ENCODE results near the gene LAD1. TPM values are rescaled to one million over a fixed set of nuclear protein-coding genes. Genes with fewer than 3 reads are reported as not detected.

The LAD1 gene
- total RNA-seq, result 12.4 TPM
- long read RNA-seq, partial matches to known transcripts, result 0 of 33 reads
- long read RNA-seq, other reads (novel, unspliced or antisense), result 33 of 33 reads

DNA sequence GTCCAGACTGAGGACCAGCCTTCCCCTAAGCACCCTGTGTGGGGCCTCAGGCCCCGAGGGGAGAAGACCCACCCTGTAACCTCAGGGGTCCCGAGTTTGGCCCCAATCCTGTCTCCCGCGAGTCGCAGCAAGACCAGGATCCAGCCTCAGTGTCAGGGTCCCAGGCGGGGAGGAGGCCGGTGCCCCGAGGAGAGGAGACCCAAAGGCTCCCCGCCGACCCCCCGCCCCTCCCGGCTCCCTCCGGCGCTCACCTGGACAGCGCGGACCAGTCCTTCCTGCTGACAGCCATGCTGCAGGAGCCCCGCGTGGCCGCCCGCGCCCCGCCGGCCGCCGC is at the start of gene LAD1:
TSS of gene LAD1 (minus strand) at position 307 of the 334 bp plus-strand sequence. CDS start at position 289, 18 bp downstream.
- DNase-seq (ENCODE audit: low spot score), result no peak
- intact Hi-C loops (cut with DNase I), result no loop called here

DNA sequence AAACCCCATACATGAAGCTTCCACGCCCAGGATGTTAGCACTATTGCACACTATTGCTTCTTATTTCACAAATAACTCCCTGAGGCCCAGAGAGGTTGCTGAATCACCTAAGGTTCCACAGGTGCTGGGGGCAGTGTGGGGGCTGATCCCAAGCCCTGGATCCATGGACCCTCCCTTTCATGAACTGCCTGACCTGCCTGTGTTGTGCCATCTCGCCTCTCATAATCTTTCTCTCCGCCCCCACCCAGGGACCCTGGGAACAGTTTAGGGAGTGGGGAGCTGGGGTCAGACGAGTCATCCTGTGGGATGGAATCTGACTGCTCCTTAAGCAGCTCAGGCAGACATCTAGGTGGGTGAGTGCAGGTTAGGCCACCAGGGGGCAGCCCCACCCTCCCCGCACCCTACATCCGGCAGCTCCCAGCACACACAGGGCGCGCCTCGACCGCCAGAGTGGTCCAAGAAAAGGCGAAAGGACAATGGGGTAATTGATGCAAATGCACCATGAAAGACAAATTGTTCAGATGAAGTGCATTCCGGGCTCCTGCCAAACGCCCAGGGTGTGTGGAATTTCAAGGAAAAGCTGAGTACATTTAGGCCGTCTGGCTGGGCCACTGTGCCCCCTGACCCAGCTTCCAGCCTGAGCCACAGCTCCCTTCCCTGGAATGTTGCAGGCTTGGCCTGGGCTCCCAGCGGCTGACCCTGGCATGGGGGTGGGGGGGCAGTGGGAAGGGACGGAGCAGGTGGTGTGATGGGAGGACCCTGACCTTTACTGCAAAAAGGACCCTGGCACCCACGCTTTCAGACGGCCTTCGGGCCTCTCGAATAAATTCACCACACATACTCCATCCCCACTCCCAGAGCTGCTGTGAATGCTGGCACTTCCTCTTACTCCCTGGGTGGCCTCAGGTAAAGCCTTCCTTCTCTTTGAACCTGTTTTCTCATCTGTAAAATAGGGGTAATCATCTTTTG is 49.1 kb upstream of the LAD1 start:
- DNase-seq (ENCODE audit: low spot score), result peak; percentile 85
- intact Hi-C loops (cut with DNase I), result loop anchor here (1.0 to 2.0 kb wide), 2 partner anchors 33 to 65 kb away; no protein-coding TSS in a partner anchor

DNA sequence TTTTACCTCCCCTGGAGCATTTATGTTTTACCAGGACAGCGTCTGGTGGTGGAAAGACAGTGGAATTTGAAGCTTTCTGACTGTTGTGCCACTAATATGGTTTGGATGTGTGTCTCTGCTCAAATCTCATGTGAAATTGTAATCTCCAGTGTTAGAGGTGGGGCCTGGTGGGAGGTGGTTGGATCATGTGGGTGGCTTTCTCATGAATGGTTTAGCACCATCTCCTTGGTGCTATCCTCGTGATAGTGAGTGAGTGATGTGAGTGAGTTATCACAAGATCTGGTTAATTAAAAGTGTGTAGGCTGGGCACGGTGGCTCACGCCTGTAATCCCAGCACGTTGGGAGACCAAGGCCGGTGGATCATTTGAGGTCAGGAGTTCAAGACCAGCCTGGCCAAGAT is 46.2 kb upstream of the LAD1 start:
- intact Hi-C loops (cut with DNase I), result no loop called here
- DNase-seq (ENCODE audit: low spot score), result no peak

DNA sequence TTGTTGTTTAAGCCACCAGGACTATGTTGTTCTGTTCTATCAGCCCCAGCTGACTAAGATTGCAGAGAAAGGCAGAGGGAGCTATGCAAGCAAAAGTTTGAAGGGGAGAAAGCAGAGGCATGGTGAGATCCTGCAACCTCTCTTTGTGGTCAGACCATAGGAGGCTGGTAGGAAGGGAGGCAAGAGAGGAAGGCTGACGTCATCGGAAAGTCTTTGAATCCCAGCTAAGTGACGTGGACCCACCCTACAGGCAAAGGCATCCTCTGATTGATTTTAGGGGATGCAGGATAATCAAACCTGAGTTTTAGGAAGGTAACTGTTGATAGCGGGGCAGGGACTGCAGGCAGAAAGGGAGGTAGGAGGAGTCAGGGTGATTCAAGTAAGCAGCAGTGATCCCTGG is 45.7 kb upstream of the LAD1 start:
- intact Hi-C loops (cut with DNase I), result no loop called here
- DNase-seq (ENCODE audit: low spot score), result no peak

GRCh38 chr1:201443747-201444146 is 44.6 kb upstream of the LAD1 start:
- no peak for DNase-seq (ENCODE audit: low spot score)
- intact Hi-C loops (cut with DNase I), result no loop called here

DNA sequence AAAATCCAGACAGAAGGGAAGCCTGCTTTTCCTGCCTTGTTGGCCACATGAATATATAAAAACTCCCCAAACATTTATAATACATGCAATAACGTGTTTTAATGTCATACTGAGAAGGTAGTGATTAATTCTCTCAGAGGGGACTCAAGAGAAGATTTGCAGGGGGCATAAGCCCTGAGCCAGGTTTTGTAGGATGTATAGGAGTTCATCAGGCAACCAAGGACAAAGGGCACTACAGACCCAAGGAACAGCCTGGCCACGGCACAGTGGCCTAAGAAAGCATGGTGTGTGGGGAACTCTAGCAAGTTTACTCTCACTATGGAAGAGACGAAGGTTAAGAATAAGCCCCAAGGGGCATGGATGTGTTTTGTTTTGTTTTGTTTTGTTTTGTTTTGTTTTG is 37.8 kb upstream of the LAD1 start:
- intact Hi-C loops (cut with DNase I), result no loop called here
- DNase-seq (ENCODE audit: low spot score), result no peak

DNA sequence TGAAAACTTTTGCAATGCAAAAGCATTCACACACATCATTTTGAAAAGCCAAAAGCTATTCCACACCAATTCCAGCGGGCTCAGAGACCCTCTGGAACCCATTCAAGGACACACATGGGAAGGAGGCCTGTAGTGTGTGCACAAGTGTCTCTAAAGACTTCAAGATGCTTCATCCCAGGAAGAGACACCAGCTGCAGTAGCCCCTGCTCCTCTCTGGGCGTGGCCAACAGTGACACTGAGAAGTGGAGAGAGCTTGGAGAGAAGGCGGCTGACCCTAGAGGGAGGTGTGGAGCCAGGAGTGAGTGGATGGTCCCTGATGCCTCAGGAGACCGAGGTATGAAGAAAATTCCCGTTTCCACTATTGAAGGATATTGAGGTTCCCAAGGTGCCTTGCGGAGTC is 37.3 kb upstream of the LAD1 start:
- intact Hi-C loops (cut with DNase I), result no loop called here

DNA sequence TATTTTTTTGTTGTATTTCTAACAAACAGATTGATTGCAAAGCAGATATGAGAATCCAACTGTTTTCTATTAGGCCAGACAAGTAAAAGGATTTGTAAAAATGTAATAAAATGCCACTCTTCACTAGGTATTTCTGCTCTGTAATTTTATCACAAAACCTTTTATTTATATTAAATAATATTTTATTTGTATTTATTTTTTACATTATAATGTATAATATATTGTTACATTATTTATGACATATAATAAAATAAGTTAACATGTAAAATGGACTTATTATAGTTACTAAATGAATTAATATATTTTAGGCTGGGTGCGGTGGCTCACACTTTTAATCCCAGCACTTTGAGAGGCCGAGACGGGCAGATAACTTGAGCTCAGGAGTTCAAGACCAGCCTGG is 35.1 kb upstream of the LAD1 start:
- intact Hi-C loops (cut with DNase I), result no loop called here
- no peak for DNase-seq (ENCODE audit: low spot score)

More for the DNA sequence above, 37.3 kb upstream of the LAD1 start:
- DNase-seq (ENCODE audit: low spot score), result no peak

DNA sequence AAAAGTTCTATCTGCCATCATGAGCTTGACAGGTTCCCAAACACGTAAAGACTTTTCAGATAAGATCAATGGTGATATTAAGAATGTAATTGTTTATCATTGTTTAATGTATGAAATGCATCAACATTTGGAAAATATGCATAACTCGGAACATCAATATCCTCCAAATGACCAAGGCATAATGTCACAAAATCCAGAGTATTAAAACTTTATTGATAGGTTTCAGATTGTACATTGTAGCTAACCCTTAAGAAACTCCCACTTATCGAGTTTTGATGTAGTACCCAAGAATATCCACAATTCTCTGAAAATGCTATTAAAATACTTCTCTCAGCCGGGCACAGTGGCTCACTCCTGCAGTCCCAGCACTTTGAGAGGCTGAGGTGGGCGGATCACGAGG is 34.5 kb upstream of the LAD1 start:
- no peak for DNase-seq (ENCODE audit: low spot score)
- intact Hi-C loops (cut with DNase I), result no loop called here

GRCh38 chr1:201430776-201431175 is 31.7 kb upstream of the LAD1 start:
- intact Hi-C loops (cut with DNase I), result no loop called here
- no peak for DNase-seq (ENCODE audit: low spot score)

DNA sequence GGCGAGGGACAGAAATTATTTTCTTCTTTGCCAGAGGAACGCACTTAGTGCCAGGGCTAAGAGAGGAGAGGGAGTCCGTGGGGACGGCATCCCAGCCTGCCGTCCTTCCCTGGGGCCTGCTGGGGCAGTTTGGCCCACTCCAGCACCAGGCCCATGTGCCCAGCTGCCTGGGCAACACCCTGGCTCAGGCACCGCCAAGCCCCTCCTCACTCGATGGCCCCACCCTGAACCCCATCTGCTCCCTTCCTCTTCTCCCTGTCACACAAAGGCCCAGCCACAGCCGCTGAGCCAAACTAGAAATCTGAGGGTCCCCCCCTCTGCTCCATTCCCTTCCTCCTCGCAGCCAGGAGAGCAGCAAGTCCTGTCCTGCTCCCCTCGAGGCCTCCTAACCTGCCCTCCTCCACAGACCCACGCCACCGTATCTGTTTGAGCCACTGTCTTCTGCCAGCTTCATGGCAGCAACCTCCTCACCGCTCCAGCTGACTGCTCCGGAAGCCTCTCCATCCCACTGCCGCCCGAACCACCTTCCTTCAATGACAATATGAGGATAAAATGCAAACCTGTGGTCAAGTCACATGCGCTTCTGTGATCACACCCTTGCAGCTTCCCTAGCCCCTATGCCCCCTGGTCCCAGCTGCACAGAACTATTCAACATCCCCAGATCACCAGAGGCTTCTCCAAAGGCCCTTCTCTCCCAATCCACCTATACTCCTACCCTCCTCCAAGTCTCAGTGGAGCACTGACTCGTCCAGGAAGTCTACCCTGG is 30.8 kb upstream of the LAD1 start:
- no peak for DNase-seq (ENCODE audit: low spot score)
- intact Hi-C loops (cut with DNase I), result no loop called here

DNA sequence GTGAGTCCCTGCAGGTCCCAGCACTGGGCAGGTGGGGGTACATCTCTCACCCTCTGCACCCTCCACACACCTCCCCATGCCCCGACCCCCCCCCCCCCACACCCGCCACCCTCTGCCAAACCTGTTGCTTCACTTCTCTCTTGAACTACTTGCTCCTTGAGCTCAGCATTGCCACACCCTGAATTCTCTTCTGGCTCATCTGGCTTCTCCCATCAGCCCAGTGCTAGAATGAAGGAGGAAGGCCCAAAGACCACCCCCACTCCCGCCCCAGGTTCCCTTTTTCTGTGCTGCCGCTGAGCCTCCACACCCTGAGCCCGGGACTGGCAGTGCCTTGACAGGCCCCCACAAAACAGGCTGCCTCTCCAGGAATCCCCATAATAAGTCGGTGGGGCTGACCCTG is 28.8 kb upstream of the LAD1 start:
- intact Hi-C loops (cut with DNase I), result no loop called here
- no peak for DNase-seq (ENCODE audit: low spot score)

GRCh38 chr1:201426479-201427310 is 27.6 kb upstream of the LAD1 start:
- peak; percentile 85 for DNase-seq (ENCODE audit: low spot score)
- intact Hi-C loops (cut with DNase I), result no loop called here

DNA sequence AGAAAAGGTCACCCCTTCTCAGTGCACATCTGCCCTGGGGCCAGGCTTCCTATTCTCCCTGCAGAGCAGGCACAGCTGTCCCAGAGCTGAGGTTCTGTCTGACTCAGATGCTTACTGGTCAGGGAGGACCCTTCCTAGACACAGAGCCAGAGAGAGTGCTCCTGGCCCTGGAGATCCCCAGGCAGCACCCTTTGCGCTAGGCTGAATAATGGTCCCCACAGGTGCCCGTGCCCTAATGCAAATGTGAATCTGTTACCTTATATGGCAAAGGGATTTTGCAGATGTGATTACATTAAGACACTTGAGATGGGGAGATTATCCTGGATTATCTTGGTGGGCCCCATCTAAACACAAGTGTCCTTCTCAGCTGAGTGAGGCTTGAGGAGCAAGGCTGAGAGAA is 25.0 kb upstream of the LAD1 start:
- DNase-seq (ENCODE audit: low spot score), result no peak
- intact Hi-C loops (cut with DNase I), result no loop called here

DNA sequence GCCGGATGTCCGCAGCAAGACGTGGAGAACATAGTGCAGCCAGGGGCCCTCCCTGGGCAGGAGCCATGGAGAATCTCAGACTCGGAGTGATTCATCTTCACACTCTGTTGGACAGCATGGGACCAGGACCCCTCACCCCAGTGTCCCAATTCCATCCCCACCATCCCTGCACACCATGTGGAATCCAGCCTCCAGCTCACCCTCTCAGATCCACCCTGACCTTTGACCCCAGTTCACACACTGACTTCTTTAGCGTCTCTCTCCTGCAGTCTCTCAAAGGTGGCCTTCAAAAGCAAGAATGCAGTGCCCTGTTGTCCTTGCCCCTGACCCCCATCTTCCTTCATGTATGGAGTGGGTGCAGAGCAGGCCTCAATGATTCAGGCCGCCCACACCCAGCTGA is 24.5 kb upstream of the LAD1 start:
- intact Hi-C loops (cut with DNase I), result no loop called here
- no peak for DNase-seq (ENCODE audit: low spot score)

DNA sequence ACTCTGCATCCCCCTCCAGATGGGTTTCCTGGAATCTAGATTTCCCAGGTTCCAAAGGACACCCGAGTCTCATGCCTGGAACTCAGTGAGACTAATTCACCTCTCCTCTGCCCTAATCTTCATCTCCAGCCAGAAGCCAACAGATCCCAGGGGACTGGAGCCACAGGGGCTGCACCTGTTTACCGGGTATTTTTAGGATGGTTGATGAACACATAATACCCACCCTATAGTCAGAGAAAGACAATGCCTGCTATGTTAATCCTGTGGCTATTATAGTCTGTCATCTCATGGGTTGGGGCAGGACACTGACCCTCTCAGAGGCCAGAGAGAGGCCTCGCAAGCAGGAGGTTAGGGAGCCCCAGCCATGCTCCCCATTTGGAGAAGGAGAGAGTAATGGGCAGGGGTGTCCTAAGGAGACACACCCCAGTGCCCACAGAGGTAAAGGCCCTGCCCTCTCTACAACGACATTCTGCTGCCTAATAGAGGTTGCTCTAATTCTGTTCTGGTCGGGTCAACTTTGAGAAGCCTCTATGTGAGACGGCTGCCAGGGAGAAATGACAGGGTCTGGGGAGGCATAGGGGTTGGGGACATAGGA is 23.4 kb upstream of the LAD1 start:
- intact Hi-C loops (cut with DNase I), result no loop called here
- no peak for DNase-seq (ENCODE audit: low spot score)

GRCh38 chr1:201422026-201422425 is 22.9 kb upstream of the LAD1 start:
- DNase-seq (ENCODE audit: low spot score), result no peak
- intact Hi-C loops (cut with DNase I), result no loop called here

GRCh38 chr1:201421041-201421440 is 21.9 kb upstream of the LAD1 start:
- intact Hi-C loops (cut with DNase I), result no loop called here

GRCh38 chr1:201420608-201421002 is 21.5 kb upstream of the LAD1 start:
- no peak for DNase-seq (ENCODE audit: low spot score)
- intact Hi-C loops (cut with DNase I), result no loop called here

More at GRCh38 chr1:201421041-201421440, 21.9 kb upstream of the LAD1 start:
- no peak for DNase-seq (ENCODE audit: low spot score)

Measured in cardiac septum (tissue), 1 donor.